ENCODE measurements around the gene ABHD12B.

GRCh38 chr14:50823762-50824636 is 47.9 kb upstream of the ABHD12B start:
- no peak for TF ChIP-seq CTCF (IDR thresholded peaks at IDR 0.05)
- TF ChIP-seq ZFX (IDR thresholded peaks at IDR 0.05; ENCODE audit: borderline replicate concordance): no peak

Data from 22Rv1 (cell line).